B cell (primary cell): ENCODE results near the gene BMP6.

Source experiments
- EZH2 ChIP-seq: IDR thresholded peaks from 2 replicates; pipeline ENCODE4 v1.6.1; 2012; ENCODE audit warnings: borderline replicate concordance, low read depth, mild to moderate bottlenecking, moderate library complexity, low read length; ENCODE audit not compliant: insufficient read depth, poor library complexity, severe bottlenecking
- TF ChIP-seq, protein P1 (sequence below): fragments of 200-600 bp; IDR thresholded peaks from one replicate; pipeline ENCODE4 v1.8.0; 2022; ENCODE audit warnings: antibody characterized with exemption, mild to moderate bottlenecking

DNA sequence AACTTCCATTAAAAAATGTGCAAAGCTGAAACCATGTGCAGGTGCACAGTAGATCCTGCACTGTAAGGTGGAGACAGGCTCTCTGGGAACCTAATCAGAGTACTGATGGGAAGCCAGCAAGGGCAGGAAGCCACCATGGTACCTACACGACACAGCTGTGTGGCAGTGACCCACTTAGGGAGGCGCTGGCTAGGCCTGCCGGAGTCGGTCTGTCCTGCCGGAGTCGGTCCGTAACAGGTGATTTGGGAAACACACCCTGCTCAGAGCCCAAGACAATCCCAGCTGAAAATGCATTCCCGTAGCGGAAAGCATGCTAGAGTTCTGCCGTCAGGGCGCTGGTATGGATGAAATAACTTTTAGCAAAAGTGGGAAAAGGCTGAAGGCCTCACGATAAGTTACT, 167.4 kb downstream of the BMP6 start:
- TF ChIP-seq, protein P1, sequence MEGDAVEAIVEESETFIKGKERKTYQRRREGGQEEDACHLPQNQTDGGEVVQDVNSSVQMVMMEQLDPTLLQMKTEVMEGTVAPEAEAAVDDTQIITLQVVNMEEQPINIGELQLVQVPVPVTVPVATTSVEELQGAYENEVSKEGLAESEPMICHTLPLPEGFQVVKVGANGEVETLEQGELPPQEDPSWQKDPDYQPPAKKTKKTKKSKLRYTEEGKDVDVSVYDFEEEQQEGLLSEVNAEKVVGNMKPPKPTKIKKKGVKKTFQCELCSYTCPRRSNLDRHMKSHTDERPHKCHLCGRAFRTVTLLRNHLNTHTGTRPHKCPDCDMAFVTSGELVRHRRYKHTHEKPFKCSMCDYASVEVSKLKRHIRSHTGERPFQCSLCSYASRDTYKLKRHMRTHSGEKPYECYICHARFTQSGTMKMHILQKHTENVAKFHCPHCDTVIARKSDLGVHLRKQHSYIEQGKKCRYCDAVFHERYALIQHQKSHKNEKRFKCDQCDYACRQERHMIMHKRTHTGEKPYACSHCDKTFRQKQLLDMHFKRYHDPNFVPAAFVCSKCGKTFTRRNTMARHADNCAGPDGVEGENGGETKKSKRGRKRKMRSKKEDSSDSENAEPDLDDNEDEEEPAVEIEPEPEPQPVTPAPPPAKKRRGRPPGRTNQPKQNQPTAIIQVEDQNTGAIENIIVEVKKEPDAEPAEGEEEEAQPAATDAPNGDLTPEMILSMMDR: no peak
- TF ChIP-seq EZH2: no peak
